ENCODE results near the gene NVL.

NVL gene

DNA sequence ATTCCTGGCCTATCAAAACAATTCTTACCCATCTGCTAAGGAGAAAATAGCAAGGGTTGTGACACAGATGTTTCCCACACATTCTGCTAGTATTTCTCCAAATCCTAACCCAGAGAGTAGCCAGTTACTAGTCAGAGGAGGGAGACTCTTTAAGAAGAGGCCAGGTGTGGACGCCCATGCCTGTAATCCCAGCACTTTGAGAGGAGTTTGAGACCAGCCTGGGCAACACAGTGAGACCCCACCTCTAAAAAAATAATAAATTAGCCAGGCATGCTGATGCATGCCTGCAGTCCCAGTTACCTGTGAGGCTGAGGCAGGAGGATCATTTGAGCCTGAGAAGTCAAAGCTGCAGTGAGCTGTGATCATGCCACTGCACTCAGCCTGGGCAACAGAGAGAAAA is 28.6 kb downstream of the NVL start:
- CTCF ChIA-PET, result no interaction called here
- TF ChIP-seq, protein P1, sequence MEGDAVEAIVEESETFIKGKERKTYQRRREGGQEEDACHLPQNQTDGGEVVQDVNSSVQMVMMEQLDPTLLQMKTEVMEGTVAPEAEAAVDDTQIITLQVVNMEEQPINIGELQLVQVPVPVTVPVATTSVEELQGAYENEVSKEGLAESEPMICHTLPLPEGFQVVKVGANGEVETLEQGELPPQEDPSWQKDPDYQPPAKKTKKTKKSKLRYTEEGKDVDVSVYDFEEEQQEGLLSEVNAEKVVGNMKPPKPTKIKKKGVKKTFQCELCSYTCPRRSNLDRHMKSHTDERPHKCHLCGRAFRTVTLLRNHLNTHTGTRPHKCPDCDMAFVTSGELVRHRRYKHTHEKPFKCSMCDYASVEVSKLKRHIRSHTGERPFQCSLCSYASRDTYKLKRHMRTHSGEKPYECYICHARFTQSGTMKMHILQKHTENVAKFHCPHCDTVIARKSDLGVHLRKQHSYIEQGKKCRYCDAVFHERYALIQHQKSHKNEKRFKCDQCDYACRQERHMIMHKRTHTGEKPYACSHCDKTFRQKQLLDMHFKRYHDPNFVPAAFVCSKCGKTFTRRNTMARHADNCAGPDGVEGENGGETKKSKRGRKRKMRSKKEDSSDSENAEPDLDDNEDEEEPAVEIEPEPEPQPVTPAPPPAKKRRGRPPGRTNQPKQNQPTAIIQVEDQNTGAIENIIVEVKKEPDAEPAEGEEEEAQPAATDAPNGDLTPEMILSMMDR (conservative IDR thresholded peaks at IDR 0.05; ENCODE audit: low read depth), result no peak
- no peak for DNase-seq (ENCODE audit: low spot score)
- POLR2A ChIA-PET (ENCODE audit: low non-redundant PET), result no interaction called here
- H3K27ac ChIP-seq, result no peak overlapping the region

DNA sequence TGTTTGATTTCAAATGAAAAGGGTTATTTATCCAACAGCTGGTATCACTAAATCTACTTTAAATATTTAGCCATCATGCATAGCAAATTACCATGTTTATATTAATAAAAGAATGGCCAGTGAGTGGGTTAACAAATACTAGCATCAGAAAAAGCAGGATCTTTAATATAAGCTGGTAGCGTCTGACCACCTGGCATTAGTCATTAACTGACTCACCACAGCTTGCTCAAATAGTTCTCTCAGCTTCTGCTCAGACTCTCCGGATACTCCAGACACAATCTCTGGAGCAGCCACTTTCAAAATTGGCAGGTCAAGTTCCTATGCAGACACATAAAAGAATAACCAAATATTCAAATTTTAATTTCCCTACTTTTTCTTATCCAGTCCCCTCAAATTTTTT is 29.6 kb downstream of the NVL start:
- ChIA-PET CTCF (interaction anchor here (0.6 to 0.7 kb wide), 2 partner anchors 230 to 1237 kb away, joined by 3 to 8 read pairs; no protein-coding TSS in a partner anchor), POLR2A (ENCODE audit: low non-redundant PET) (no interaction called here)
- TF ChIP-seq, protein P1 (conservative IDR thresholded peaks at IDR 0.05; ENCODE audit: low read depth), result no peak
- peak overlapping the region; percentile 51 for H3K27ac ChIP-seq
- peak; percentile 71 for DNase-seq (ENCODE audit: low spot score)

DNA sequence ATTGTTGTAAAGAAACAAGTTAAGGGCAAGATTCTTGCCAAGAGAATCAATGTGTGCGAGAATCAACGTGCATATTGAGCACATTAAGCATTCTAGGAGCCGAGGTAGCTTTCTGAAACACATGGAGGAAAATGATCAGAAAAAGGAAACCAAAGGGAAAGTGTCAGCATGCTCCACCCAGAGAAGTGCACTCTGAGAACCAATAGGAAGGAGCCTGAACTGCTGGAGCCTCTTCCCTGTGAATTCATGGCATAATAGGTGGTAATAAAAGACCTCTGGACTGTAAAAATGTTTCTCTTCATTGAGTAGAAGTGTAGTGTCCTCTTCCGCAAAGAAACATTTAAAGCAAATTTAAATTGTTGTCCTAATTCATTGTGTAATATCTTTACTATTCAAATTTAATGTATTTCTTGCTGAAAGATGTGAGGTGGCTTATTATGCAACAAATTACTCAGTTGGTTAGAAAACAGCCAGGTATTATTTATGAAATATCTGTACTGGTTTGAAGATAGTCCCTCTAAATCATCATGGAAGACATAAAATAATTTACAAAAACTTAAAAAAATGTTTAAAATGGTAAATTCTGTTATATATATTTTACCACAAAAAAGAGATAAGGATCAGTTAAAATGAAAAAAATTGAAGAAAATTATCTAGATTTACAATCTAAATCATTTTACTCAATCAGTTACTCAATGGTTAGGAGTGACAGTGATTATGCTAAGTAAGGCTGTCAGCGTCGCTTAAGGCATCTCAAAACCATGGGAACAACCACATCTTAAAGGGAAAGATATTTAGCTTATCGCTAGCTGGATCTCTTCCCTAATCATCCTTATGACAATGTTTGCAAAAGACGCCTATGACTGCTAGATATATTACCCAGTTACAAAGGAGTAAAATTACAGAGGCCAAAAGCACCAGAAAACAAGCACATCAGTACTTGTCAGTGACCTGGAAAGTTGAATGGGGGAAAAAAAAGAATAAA is 31.3 kb downstream of the NVL start:
- TF ChIP-seq, protein P1 (conservative IDR thresholded peaks at IDR 0.05; ENCODE audit: low read depth), result no peak
- ChIA-PET CTCF (no interaction called here), POLR2A (ENCODE audit: low non-redundant PET) (no interaction called here)
- DNase-seq (ENCODE audit: low spot score), result no peak
- H3K27ac ChIP-seq, result no peak overlapping the region

DNA sequence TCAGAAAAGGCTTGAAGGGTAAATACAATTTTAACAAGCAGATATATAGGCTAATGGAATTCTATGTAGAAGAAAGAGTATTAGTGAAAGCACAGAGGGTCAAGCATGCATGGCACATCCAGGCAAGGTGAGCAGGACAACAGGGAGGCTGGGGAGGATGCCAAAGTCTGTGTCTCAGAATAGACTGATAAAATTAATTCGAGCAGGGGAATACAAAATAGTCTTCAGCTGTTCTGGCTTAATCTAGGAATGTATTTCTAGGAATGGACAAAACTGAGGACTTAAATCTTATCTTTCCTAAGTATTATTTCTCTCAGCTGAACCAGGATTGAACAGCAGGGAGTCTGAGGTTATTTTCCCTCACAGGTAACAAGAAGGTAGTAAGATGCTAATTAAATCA is 35.2 kb downstream of the NVL start:
- POLR2A ChIA-PET (ENCODE audit: low non-redundant PET), result no interaction called here
- CTCF ChIA-PET, result interaction anchor here (0.6 kb wide), 1 partner anchor 51 kb away, joined by 5 read pairs; no protein-coding TSS in a partner anchor
- H3K27ac ChIP-seq, result no peak overlapping the region
- TF ChIP-seq, protein P1 (conservative IDR thresholded peaks at IDR 0.05; ENCODE audit: low read depth), result no peak
- DNase-seq (ENCODE audit: low spot score), result no peak

DNA sequence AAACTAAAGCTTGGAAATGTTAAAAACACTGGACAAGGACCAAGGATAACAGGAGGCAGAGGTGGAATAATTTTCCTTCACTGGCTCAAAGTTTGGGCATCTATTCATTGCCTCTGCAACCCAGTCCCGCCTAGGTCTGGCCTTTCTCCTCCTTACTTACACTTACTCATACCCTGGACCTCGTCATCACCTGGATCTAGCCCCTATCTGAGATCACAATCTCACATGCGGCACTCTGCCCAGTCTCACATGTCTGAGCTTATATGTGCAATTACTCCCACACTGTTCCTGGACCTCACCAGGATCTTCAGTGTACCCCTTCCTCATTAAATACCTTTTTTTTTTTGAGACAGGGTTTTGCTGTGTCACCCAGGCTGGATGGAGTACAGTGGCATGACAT is 37.6 kb downstream of the NVL start:
- H3K27ac ChIP-seq, result no peak overlapping the region
- TF ChIP-seq, protein P1 (conservative IDR thresholded peaks at IDR 0.05; ENCODE audit: low read depth), result no peak
- ChIA-PET CTCF (interaction anchor here (0.6 to 1.2 kb wide), 2 partner anchors 21 to 41 kb away, joined by 3 read pairs; no protein-coding TSS in a partner anchor), POLR2A (ENCODE audit: low non-redundant PET) (no interaction called here)
- no peak for DNase-seq (ENCODE audit: low spot score)

DNA sequence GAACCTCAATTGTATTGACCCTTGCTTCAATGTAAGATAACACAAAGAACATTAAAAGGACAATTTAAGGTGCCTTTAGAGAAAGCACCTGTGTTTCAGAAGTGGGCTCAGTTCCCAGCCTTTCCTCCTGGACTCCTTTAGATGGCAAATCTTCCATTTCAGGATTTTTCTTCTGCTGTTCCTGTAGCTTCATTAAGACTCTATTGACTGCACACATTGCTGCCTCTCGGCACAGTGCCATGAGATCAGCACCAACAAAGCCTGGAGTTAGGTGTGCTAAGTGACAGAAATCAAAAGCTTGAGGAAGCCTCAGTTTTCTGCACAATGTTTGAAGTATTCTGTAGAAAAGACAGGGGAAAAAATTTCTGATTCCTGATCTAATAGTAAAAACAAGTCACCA is 40.6 kb downstream of the NVL start:
- no peak overlapping the region for H3K27ac ChIP-seq
- POLR2A ChIA-PET (ENCODE audit: low non-redundant PET), result no interaction called here
- TF ChIP-seq, protein P1 (conservative IDR thresholded peaks at IDR 0.05; ENCODE audit: low read depth), result no peak
- CTCF ChIA-PET, result no interaction called here
- DNase-seq (ENCODE audit: low spot score), result no peak

Measured in RWPE1 (cell line).